Tibial nerve (tissue), 3 donors: ENCODE results near the gene RPS18.

ENCODE experiments used
- CTCF ChIP-seq, 5 experiments: fragments of 200-600 bp in 3 of 5; fragments of 450-650 bp in 2 of 5; sonication (generic) in 3 of 5; IDR thresholded peaks; one replicate each; pipeline ENCODE4 v1.5.1; 2016 to 2019; ENCODE audit warnings: antibody characterized with exemption in 5 of 5, mild to moderate bottlenecking in 3 of 5, moderate library complexity in 2 of 5
- POLR2A ChIP-seq, 2 donors: fragments of 450-650 bp; IDR thresholded peaks; one replicate each; pipeline ENCODE4 v1.6.1; 2017; ENCODE audit warnings: antibody characterized with exemption in 2 of 2, mild to moderate bottlenecking in 2 of 2, moderate library complexity in 2 of 2

- TF ChIP-seq POLR2A (IDR thresholded peaks at IDR 0.05) (no peak), CTCF (IDR thresholded peaks at IDR 0.05) (no peak)
Observed at GRCh38 chr6:33264015-33264414, 7.9 kb upstream of the RPS18 start.
